Stomach (tissue), 9 donors: ENCODE results near the gene KLHL36. TPM values are rescaled to one million over a fixed set of nuclear protein-coding genes. Genes with fewer than 3 reads are reported as not detected.
A peak's percentile ranks its signal among the peaks of the same experiment; 100 is the strongest.

Experiments
- DNase-seq, 2 donors: peaks; one replicate each; pipeline versions ENCODE4 v3.0.0 to v3.0.0-alpha.2; 2013 to 2019
- H3K27ac ChIP-seq, 5 donors: fragments of 200-600 bp in 4 of 5; sonication (generic) in 4 of 5; one replicate each; pipeline ENCODE4 v1.5.1; 2013 to 2019; ENCODE audit warnings: mild to moderate bottlenecking in 1 of 5, moderate library complexity in 1 of 5
- H3K27me3 ChIP-seq, 3 donors: fragments of 200-600 bp; sonication (generic); one replicate each; pipeline ENCODE4 v1.5.1; 2017 to 2019; ENCODE audit warnings: mixed run types in 1 of 3
- H3K36me3 ChIP-seq, 4 donors: fragments of 200-600 bp; sonication (generic); 1 replicate in 3 of 4; 2 replicates in 1 of 4; pipeline ENCODE4 v1.5.1; 2016 to 2019
- H3K4me1 ChIP-seq, 4 donors: fragments of 200-600 bp; sonication (generic); one replicate each; pipeline ENCODE4 v1.5.1; 2016 to 2019
- H3K4me3 ChIP-seq, 4 donors: fragments of 200-600 bp; sonication (generic) in 3 of 4; one replicate each; pipeline ENCODE4 v1.5.1; 2016 to 2019; ENCODE audit warnings: mild to moderate bottlenecking in 1 of 4
- H3K9me3 ChIP-seq, 4 donors: fragments of 200-600 bp; sonication (generic); one replicate each; pipeline ENCODE4 v1.5.1; 2016 to 2019
- CTCF ChIP-seq, 7 experiments: fragments of 450-650 bp in 4 of 7; fragments of 200-600 bp in 3 of 7; sonication (generic) in 3 of 7; IDR thresholded peaks; one replicate each; pipeline ENCODE4 v1.5.1; 2016 to 2019; ENCODE audit warnings: antibody characterized with exemption in 7 of 7, control low read depth in 2 of 7, mild to moderate bottlenecking in 1 of 7
- EP300 ChIP-seq: sonication (generic); formaldehyde crosslinking; IDR thresholded peaks from one replicate; pipeline ENCODE4 v1.6.1; 2017; ENCODE audit warnings: antibody characterized with exemption
- POLR2A ChIP-seq, 4 donors: fragments of 450-650 bp; IDR thresholded peaks; one replicate each; pipeline ENCODE4 v1.6.1; 2016; ENCODE audit warnings: antibody characterized with exemption in 4 of 4, control low read depth in 2 of 4, mild to moderate bottlenecking in 1 of 4, moderate library complexity in 1 of 4
- POLR2AphosphoS5 ChIP-seq, 3 donors: sonication (generic); formaldehyde crosslinking; IDR thresholded peaks; one replicate each; pipeline ENCODE4 v1.6.1; 2016; ENCODE audit warnings: antibody characterized with exemption in 3 of 3
- WGBS, 5 donors: extraction: QIAGEN DNeasy Blood & Tissue Kit in 3 of 5; methylation state at CpG; one replicate each; pipeline versions ENCODE4 v1.1.5 to v1.1.7; 2013 to 2018; 5-methylcytosine and 5-hydroxymethylcytosine counted together
- intact Hi-C: fragments of 100-400 bp; cut with DNase I; formaldehyde crosslinking; loops from one replicate; pipeline ENCODE4 v1.15.1; 2023; ENCODE audit warnings: low total_unique reads
- polyA plus RNA-seq, 3 donors: library from polyadenylated mRNA; stranded (reverse); fragments of 200-250 nt; gene quantifications; one replicate each; pipeline ENCODE4 v1.2.3, GENCODE V29; 2013
- total RNA-seq, 5 donors: library from RNA; depleted of rRNA; stranded (reverse); fragments of >200 nt; gene quantifications; one replicate each; pipeline versions ENCODE4 v1.1.0 to v1.2.3, GENCODE V29; 2014 to 2016
- donor health status: healthy with polysubstance abuse.
- donor health status: Bipolar disorder and iron deficiency.
- donor health status: healthy.

The KLHL36 gene
- total and polyA plus RNA-seq, 8 donors: 10.5 to 62.4 (median 35.3) TPM

- TF ChIP-seq EP300: no peak
- peak in 1 of 3 donors; percentile 15 for TF ChIP-seq POLR2AphosphoS5 (IDR thresholded peaks at IDR 0.05)
- Histone ChIP-seq H3K27me3 (no peaks in the 10 kb centered on the region), H3K4me1 (peaks cover 14 to 40% (median 32%) of the 10 kb centered on the region in 4 donors), H3K9me3 (no peaks in the 10 kb centered on the region), H3K4me3 (peak overlapping the region in 1 of 4 donors; percentile 73), H3K27ac (peak overlapping the region in 2 of 5 donors; percentile 89 to 97), H3K36me3 (peaks cover 25 to 49% (median 47%) of the 10 kb centered on the region in 4 donors)
- DNase-seq: no peak
- intact Hi-C loops: no loop called here
- WGBS, 5 donors: 69 to 78% (median 77%) methylated on average over 20 of the region's 20 CpGs
Observed at GRCh38 chr16:84650062-84650991, 2.0 kb downstream of the KLHL36 start.

- Histone ChIP-seq H3K4me1 (peaks cover 14 to 38% (median 28%) of the 10 kb centered on the region in 4 donors), H3K36me3 (peaks cover 37 to 71% (median 67%) of the 10 kb centered on the region in 4 donors), H3K27me3 (no peaks in the 10 kb centered on the region), H3K27ac (no peak overlapping the region), H3K9me3 (no peaks in the 10 kb centered on the region), H3K4me3 (no peak overlapping the region)
- peak in 1 of 2 donors; percentile 40 for DNase-seq
- TF ChIP-seq POLR2A (IDR thresholded peaks at IDR 0.05) (no peak), CTCF (IDR thresholded peaks at IDR 0.05) (no peak), POLR2AphosphoS5 (IDR thresholded peaks at IDR 0.05) (no peak), EP300 (no peak)
- WGBS, 5 donors: 80 to 87% (median 86%) methylated on average over 7 of the region's 7 CpGs
- intact Hi-C loops: no loop called here
Observed at GRCh38 chr16:84652566-84652965, 4.3 kb downstream of the KLHL36 start.

GRCh38 chr16:84654238-84654637 is 5.9 kb downstream of the KLHL36 start:
- intact Hi-C loops: no loop called here
- 91 to 95% (median 92%) methylated on average over 3 of the region's 3 CpGs for WGBS, 5 donors

GRCh38 chr16:84654998-84655397 is 6.7 kb downstream of the KLHL36 start:
- peak overlapping the region in 1 of 5 donors; percentile 13 for H3K27ac ChIP-seq
- H3K27me3 ChIP-seq: no peaks in the 10 kb centered on the region
- no peaks in the 10 kb centered on the region for H3K9me3 ChIP-seq
- H3K36me3 ChIP-seq: peaks cover 61 to 95% (median 92%) of the 10 kb centered on the region in 4 donors
- H3K4me1 ChIP-seq: peaks cover 4 to 31% (median 13%) of the 10 kb centered on the region in 4 donors
- TF ChIP-seq EP300: no peak
- no peak for TF ChIP-seq CTCF (IDR thresholded peaks at IDR 0.05)
- TF ChIP-seq POLR2AphosphoS5 (IDR thresholded peaks at IDR 0.05): no peak
- TF ChIP-seq POLR2A (IDR thresholded peaks at IDR 0.05): no peak
- WGBS, 5 donors: 47 to 69% (median 62%) methylated on average over 6 of the region's 6 CpGs
- DNase-seq: no peak
- intact Hi-C loops: no loop called here
- H3K4me3 ChIP-seq: no peak overlapping the region

More at GRCh38 chr16:84654238-84654637, 5.9 kb downstream of the KLHL36 start:
- no peaks in the 10 kb centered on the region for H3K9me3 ChIP-seq
- H3K4me3 ChIP-seq: no peak overlapping the region
- H3K36me3 ChIP-seq: peaks cover 53 to 88% (median 84%) of the 10 kb centered on the region in 4 donors
- no peaks in the 10 kb centered on the region for H3K27me3 ChIP-seq
- H3K4me1 ChIP-seq: peaks cover 11 to 38% (median 20%) of the 10 kb centered on the region in 4 donors
- TF ChIP-seq POLR2A (IDR thresholded peaks at IDR 0.05): no peak
- no peak for TF ChIP-seq CTCF (IDR thresholded peaks at IDR 0.05)
- TF ChIP-seq EP300: no peak
- no peak for TF ChIP-seq POLR2AphosphoS5 (IDR thresholded peaks at IDR 0.05)
- DNase-seq: no peak
- no peak overlapping the region for H3K27ac ChIP-seq
